NCI-H2081 (cell line): ENCODE results near the gene MAGI2.

Experiments
- DNase-seq, 2 experiments: peaks; one replicate each; lab custom pipeline; 2025; lab: John Stamatoyannopoulos, UW

Gene MAGI2

DNA sequence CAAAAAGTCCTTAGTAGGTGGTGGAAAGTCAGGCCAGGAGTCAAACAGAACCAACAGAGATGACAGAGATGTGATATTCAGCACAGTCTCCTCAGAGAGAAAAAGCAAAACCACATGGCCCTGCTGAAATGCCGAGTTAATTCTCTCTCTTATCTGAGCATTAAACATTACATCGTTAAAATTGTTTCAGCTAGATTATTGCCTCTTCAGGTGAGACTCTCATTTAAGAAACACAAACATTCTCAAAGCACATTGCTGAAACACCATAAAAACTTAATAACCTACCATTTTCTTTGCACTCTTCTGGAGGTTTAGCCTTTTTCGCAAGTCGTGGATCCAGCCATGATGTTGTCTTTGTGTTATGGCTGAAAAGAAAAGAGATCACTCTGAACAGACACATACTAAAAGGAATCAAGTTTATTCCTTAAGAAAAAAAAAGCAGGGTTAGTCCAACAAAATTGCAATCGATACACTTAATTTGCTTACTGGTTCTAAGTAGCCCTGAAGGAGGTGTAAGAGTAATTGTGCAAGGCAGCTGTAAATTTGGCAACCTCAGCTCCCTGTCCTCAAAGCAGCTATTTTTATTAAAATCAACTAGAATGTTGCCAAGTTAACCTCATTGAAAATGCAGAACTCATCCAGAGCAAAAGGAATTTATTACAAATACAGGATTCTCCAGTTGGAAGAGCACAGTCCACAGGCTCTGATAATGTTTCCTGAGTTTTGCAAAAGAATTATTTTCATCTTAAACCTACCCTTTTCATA, 963.8 kb downstream of the MAGI2 start:
- DNase-seq: no peak

DNA sequence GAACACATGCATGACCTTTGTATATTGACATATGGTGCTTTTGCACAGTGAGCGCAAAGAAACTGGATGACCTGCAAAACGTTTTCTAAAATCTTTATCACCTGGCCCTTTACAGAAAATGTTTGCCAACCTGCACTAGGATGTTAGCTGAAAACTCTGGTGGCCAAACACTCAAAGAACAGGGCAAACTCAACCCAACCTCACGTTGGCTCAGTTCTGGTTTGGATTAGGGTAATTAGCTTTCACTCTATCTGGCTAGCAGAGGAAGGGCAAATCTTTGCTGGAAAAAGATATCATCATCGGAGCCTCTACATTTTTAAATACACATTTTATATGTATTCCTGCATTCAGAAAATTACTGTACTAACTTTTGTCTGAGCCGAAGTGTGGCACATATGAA, 966.0 kb downstream of the MAGI2 start:
- peak in 1 of 2 experiments; percentile 21 for DNase-seq

DNA sequence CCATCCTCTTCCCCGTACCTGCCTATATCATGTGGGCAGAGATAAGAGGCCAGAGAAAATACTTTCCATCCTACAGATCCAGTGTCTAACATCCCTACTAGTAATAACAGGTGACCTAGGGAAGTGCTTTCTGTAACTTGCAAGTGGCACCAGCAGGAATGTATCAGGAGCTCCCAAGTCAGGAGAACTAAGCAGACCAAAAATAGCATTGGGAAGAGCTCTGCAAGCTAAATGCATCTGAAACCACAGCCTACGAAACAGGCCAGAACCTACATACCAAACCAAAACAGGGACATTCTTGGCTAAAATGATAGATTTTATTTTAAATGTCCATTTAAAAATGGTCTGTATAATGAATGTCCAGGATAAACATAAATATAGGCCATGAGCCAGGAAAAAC, 974.1 kb downstream of the MAGI2 start:
- no peak for DNase-seq

DNA sequence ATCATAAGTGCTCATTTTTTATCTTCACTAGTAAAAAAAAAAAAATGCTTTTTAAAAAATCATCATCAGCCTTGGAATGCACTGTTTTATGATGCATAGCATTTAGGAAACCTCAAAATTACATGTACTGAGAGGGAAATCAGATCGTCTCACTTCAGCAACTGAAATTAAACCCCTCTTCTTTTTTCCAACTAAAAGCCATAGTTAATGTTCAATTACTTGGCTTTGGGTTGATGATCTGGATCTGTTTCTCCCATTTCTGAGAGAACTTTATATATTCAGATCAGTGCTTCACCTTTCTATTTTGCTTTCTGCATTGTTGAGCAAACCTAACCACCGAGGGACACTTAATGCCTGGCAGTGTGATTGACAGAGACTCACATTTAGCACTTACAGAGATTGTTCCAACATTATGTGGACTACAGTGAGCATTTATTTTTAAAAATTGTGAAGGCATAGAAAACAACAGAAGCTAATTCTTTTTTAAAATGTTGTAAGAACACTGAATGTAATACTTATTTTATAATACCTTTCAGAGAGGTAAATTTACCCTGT, 976.5 kb downstream of the MAGI2 start:
- no peak for DNase-seq

DNA sequence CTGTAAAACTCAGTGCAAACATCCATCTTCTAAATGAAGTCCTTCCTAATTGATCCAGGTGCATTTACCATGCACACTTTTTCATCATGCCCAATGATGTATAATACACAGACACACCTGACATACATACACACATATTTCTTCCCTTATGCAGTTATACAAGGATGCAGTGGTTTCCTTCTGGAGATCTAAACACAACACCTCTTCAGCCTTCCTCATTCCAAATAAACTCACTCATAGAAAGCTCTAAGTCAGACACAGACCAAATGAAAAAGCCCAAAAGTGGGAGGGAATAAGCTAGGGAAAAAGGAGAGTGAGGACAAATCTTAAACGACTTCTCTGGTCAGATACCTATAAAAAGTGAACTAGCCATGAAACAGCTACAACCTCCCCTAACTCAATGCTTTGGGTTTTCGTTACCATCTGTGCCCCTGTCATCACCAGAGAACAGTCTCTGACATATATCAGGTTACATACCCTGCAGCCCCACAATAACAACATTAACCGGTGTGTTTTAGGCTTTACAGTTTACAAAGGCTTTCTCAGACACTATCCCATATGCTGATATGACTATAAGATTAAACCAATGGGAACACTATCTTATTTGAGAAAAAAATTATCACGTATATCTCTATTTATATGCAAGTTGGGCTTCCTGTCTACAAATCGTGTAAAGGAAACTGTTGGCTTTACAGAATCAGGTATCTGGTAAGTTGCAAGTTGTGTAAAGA, 979.7 kb downstream of the MAGI2 start:
- no peak for DNase-seq

DNA sequence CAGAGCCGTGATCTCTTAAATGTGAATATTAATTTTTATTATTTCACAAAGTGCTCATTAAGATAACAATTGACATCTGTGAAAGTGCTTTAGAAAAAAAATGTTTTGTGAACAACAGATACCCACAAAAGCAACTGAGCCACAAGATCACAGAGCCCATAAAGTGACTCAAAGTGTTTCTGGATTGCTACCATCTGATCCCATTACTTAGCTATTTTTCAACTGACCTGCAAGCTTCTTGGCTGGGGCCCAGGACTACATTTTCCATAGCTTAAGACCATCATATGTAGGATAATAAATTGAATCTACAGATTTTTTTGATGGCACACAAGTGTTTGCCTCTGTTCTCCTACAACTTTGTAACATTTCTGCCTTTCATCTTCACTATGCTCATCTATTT, 980.4 kb downstream of the MAGI2 start:
- DNase-seq: no peak

DNA sequence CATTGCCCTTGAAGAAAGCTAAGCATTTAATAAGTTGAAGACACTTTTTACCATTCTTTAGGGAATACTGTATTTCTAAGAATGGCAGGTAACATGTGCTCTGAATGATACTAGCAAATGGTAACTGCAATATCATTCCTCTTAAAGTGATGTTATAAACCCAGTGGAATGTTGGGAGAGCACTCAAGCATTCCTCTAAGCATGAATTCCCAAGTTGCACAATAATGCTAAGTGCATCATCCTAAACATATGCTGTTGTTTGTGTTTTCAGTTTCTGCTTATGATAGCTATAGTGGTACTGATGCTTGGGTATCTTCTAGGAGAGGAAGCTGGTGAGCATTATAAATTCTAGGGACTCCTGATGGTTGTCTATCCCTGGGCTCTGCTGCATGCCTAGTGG, 980.9 kb downstream of the MAGI2 start:
- no peak for DNase-seq

DNA sequence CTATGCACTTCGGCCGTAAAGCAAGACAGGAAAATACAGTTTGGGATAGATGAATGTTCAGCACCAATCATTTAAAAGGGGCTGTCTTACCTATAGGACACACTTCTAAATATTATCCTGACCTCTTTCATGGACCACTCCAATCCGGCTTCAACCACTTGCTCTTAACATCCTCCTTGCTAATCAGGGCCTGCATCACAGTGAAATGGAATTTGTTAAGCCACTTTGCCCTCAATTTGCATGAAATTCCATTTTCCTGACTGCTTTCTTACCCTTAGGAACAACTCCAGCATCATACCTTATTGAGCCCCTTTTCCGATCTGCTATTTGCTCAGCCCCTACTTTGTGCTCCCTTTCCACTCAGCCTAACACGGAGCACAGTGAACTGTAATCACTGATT, 987.6 kb downstream of the MAGI2 start:
- no peak for DNase-seq

DNA sequence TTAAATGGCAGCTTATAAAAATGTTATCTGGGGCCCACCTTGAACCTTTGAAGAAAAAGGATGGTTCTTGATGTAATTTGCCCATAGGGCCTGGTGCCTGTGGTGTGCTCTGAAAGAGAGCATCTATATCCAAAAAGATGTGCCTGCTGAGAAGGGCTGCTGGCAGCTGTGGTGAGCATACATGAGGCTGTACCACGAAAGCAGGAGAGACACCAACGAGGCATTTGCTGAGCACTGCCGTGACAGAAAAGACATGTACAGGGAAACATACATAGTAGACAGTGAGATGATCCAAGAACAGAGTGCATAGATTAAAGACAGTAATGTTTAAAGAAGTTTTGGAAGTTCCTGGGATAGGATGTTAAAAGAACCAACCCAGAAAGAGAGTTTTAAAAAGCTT, 990.4 kb downstream of the MAGI2 start:
- DNase-seq: no peak

DNA sequence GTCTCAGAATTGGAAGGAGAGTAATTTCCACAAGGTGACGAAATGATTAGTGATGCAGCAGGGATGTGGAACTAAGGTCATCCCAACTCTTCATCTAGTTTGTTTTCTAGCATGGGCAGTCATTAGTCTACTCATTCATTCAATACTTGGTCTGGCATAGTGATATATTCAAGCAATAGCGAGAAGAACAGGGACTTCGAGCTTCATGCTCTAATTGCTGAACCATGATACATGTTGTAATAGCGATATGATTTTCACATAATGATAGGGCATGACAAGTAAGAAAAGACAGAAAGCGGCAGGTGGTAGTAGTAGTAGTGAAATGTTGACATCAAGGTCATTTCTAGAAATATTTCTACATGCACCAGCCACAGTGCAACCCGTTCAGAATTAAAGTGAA, 1002.8 kb downstream of the MAGI2 start:
- DNase-seq: peak in 1 of 2 experiments; percentile 34

DNA sequence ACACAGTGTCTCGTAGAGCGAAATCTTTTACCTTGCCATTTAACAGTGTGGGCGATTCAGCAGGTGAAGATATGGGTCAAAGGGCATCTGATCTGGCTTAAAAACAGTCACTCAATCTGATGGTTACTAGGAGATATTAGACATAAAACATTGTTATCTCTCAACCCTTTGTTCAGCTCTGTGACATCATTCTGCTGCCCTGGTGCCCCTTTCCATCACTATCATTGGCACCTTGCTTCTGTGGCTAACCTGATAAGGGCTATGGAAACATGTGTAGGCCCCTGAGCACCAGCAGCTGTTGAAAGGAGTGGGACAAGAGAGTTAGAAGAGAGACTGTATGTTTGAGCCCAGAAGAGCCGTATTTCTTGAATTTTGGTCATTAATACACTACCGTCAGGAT, 1004.6 kb downstream of the MAGI2 start:
- DNase-seq: no peak

DNA sequence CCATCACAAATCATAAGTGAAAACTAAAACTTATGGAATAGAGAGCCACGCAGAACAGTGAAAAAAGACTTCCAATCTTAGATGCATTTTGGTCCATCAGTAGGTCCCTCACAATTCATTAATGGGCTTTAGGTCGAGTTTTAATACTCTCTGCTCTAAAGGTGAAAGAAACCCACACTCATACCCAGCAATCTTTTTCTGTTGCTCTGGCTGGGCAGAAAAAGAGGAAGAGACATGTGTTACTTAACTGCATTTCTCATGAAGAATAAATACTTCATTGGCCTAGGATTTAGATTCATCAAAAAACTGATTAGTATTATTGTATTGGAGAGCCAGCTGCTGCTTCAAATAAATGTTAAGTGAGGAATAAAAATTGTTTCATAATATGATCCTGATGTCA, 1009.2 kb downstream of the MAGI2 start:
- DNase-seq: no peak

DNA sequence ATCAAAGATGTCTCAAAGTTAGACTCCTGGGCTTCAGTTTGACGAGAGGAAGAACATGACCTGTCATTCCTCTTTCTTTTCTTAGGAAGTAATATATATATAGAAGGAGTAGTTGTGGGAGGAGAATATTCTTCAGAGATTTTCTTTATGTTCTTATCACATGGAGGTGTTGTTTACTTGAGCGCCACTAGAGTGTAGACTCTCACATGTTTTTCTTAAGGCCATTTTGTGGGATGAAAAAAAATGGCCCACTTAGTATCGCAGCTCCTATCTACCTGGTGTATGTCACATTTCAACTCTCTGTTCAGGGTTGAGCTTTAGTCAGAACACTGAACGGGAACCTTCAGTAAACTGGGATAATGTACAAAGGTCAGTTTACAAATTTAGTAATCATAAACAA, 1009.7 kb downstream of the MAGI2 start:
- no peak for DNase-seq

DNA sequence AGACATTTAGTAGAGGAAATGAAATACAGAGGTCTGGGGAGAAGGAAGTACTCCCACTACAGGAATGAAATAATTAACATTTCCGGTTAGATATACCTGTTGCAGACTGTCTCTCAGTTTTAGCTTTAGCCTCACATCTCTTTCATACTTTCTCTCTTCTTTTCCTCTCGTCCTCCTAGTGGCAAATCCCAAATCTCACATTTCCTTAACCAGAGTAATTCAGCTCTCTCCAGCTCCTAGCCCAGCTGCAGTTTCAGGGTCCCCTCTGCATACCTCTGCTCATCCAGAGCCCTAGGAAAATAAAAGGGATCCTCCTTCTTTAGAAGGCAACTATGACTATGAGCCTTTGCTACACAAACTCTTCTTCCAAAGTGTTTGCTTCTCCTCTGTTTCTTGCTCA, 1011.7 kb downstream of the MAGI2 start:
- no peak for DNase-seq

DNA sequence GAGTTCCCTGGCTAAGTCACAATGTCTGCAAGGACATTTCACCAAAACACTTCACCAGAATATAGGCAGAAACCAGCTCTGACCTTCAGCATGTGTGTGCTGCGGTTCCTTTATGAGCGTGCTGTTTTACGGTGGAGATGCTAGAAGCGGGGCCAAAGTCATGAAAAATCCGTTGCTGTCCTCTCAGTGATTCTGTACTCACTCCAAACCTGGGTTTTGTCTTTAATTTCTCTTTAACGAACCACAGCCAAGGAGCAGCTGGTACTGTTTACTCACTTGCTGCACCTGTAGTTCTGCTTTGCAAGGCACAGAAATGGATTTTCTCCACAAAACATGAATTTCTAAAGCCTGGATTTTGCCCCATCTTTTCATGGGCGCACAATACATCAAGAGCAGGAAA, 1015.0 kb downstream of the MAGI2 start:
- DNase-seq: peak; percentile 26 to 72

DNA sequence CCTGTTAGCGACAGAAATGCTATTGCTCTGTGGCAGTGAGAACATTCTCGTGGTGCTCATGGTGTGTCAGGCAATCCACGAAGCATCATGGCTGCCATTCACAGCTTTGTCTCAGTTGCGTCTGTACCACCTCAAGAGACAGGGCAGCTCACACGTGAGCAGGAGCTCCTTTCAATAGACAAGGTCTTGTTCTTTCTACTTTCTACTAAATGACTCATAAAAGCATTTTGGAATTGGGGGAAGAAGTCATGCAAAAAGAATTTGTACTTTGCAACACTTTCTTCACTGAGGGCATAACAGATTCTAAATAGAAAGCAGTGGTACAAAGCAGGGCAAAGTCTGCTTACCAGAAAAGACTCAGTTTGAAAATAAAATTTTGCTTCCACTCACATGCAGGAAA, 1016.3 kb downstream of the MAGI2 start:
- no peak for DNase-seq

DNA sequence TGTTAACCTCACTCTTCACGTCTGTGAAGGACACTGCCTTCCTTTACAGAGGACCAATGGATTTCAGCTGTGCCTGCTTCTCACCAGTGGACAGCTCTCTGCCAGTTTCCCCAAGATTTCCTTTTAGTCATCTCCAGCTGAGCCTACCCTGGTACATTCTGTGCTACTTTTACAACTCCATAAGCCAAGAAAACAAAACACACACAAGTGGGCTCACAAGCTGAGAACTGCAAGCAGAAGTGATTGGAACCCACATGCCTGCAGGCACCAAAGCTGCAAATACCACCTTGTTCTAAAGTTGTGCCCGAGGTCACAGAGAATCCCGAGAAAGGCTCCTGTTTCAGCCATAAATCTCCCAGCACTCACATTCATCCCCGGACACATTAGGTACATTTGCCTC, 1018.1 kb downstream of the MAGI2 start:
- no peak for DNase-seq

DNA sequence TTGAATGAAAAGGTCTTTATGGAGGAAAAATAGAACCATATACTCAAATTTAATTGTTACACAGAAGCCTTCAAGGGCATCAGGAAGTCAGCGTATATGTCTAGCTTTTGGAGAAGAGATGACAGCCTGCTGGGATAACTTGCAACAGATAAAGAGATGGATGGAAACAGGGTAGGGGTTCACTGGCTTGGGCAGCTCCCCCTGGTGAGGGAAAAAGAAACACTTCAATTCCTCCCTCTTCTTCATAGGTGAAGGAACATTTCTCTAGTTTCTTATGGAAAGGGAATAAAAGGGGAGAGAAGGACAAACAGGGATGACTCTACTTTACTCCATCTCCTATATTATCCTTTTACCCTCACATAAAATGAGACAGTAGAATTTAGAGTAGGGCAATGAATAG, 1019.2 kb downstream of the MAGI2 start:
- no peak for DNase-seq

DNA sequence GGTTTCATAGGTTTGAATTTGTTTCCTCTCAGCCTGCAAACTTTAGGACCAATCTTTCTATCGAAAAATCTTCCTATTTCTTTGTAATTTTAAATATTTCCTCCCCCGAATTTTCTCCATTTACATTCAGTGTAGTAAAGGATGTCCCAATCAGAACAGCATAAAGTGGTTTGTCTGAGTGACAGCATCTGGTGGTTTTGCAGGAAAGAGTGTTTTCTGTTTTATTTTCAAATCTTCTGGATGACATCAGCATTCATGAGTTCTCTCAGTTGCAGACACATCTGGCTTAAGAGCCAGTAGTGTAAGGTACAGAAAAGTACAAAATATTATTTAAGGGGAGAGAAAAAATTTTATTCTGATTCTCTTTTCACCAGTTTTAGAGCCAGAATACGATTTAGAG, 1020.0 kb downstream of the MAGI2 start:
- DNase-seq: no peak

DNA sequence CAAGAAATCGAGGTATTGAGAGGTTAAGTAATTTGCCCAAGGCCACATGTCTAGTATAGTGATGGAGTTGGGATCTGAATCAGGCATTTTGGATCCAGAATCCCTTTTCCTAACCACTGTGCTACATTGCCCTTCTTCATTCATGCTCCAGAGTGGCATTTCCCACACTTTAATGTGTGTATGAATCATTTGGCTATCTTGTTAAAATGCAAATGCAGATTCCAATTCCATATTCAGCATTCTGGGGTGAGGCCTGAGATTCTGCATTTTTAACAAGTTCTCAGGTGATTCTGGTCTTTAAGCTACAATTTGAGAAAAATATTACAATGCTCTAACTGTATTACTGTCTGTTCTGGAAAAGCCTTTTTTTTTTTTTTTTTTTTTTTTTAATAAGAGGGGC, 1023.6 kb downstream of the MAGI2 start:
- no peak for DNase-seq

DNA sequence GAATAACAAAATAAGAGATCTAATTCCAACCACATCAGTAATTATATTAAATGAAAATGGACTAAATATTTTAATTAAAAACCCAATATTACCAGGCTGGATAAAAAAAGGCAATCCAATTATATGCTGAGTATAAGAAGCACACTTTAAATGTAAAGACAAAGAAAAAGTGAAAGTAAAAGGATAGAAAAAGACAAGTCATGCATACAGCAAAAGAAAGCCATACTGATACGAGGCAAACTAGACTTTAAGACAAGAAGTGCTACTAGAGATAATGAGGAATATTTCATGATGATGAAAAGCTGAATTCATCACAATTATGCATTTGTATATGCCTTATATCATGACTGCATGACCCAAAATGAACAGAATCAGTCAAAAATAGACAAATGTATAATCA, 1026.3 kb downstream of the MAGI2 start:
- no peak for DNase-seq

DNA sequence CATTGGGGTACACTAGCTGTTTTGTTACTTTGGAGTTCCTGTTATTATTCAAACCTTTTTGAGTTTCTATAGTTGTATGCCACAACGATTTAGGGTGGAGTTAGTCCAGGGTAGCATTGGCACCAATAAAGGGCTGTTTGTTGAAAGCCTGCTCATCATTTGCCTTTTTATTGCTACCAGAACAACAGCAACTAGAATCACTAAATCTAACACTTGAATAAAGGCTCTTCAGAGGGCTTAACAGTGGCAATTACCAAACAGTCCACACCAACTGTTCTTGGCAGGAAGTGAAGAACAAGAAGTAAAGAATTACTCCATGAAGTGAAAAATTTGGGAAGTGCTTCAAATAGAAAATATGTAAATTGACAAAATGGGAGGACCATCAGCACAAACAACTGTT, 1033.5 kb downstream of the MAGI2 start:
- DNase-seq: no peak

DNA sequence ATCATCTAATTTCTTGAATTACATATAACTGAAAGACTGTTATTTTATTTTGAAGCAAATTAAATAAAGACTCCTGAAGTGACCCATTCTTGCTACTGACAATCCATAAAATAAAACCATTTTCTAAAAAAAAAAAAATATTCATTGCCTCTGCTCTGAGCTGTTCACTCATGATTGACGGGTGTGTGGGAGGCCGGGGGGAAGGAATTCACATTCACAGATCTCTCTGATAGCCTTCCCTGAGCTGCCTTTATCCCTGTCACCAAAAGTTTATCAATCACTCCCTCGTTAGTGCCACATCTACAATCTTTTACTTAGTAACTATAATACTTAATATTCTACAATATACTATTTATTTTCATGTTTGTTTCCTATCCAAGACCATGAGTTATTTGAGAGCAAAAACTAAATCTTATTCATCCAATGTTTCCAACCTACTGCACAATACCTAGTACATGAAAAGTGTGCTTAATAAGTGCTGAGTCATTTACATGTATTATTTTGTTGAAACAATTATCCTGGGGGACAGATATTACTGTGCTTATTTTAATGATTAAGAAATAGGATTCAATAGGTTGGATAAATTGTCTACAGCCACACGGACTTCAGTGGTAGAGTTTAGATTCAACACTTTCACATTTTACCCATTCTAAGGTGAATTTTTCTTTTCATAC, 1036.2 kb downstream of the MAGI2 start:
- no peak for DNase-seq
